PC-3 (cell line): ENCODE measurements around the gene NCOA1. TPM values are rescaled to one million over a fixed set of nuclear protein-coding genes. Genes with fewer than 3 reads are reported as not detected.

Experiments used
- ATAC-seq: fragments of 200-7000 bp; cut with Tn5 transposase; 2 replicates; pipeline ENCODE4 v1.9.1; 2020; ENCODE audit warnings: mild to moderate bottlenecking, moderate library complexity
- BruUV-seq: library from RNA; stranded (reverse); fragments of 400-500 nt; replicated peaks from 2 replicates; lab custom pipeline; 2021; lab: Mats Ljungman, UMichigan
- CTCF ChIA-PET: fragments of 300-600 bp; sonication (Branson Sonifier 250); formaldehyde crosslinking; loops from one replicate; lab custom pipeline; 2022; ENCODE audit warnings: antibody characterized with exemption; lab: Charles Lee
- POLR2A ChIA-PET: fragments of 300-600 bp; sonication (Branson Sonifier 250); formaldehyde crosslinking; loops from one replicate; lab custom pipeline; 2022; ENCODE audit warnings: antibody characterized with exemption; ENCODE audit not compliant: unreplicated experiment; lab: Charles Lee
- DNase-seq: peaks from one replicate; pipeline ENCODE4 v3.0.0-alpha.2; 2015
- H2AFZ ChIP-seq: fragments of 300-600 bp; sonication (generic); 2 replicates; pipeline ENCODE4 v1.6.0; 2016; ENCODE audit warnings: antibody characterized with exemption, low read length
- H3F3A ChIP-seq: fragments of 300-600 bp; sonication (generic); one replicate; pipeline ENCODE4 v1.6.0; 2017; ENCODE audit warnings: antibody characterized with exemption, low read length, control low read depth, mild to moderate bottlenecking; ENCODE audit not compliant: unreplicated experiment
- H3K27ac ChIP-seq: fragments of 300-600 bp; sonication (generic); 2 replicates; pipeline ENCODE4 v1.5.1; 2016; ENCODE audit warnings: mild to moderate bottlenecking, low read length
- H3K27me3 ChIP-seq: fragments of 300-600 bp; sonication (generic); 2 replicates; pipeline ENCODE4 v1.6.1; 2016; ENCODE audit warnings: low read length, mixed read lengths
- H3K36me3 ChIP-seq: fragments of 300-600 bp; sonication (generic); 2 replicates; pipeline ENCODE4 v1.6.1; 2016; ENCODE audit warnings: low read depth, mixed run types, low read length, mixed read lengths
- H3K4me1 ChIP-seq: fragments of 300-600 bp; sonication (generic); 2 replicates; pipeline ENCODE4 v1.5.1; 2016; ENCODE audit warnings: low read length; ENCODE audit not compliant: insufficient read depth
- H3K4me2 ChIP-seq: fragments of 300-600 bp; sonication (generic); 2 replicates; pipeline ENCODE4 v1.6.0; 2016; ENCODE audit warnings: low read length
- H3K4me3 ChIP-seq: fragments of 300-600 bp; sonication (generic); 2 replicates; pipeline ENCODE4 v1.5.1; 2016; ENCODE audit warnings: mild to moderate bottlenecking, low read length, mixed read lengths
- H3K79me2 ChIP-seq: fragments of 300-600 bp; sonication (generic); 2 replicates; pipeline ENCODE4 v1.6.1; 2017; ENCODE audit warnings: low read length, mixed read lengths
- H3K9ac ChIP-seq: fragments of 300-600 bp; sonication (generic); 2 replicates; pipeline ENCODE4 v1.6.0; 2016; ENCODE audit warnings: mild to moderate bottlenecking, low read length
- H3K9me2 ChIP-seq: fragments of 300-600 bp; sonication (generic); replicated peaks from 2 replicates; pipeline ENCODE4 v1.6.1; 2016; ENCODE audit warnings: mixed run types, low read length, mixed read lengths
- H3K9me3 ChIP-seq: fragments of 300-600 bp; sonication (generic); 2 replicates; pipeline ENCODE4 v1.6.1; 2016; ENCODE audit warnings: low read length, mixed read lengths
- H4K20me1 ChIP-seq: fragments of 300-600 bp; sonication (generic); 2 replicates; pipeline ENCODE4 v1.6.1; 2016; ENCODE audit warnings: low read length, mixed read lengths
- CTCF ChIP-seq: fragments of 300-600 bp; sonication (generic); conservative IDR thresholded peaks from 2 replicates; pipeline ENCODE4 v1.5.1; 2017; ENCODE audit warnings: antibody characterized with exemption, low read depth, mild to moderate bottlenecking, low read length
- EZH2 ChIP-seq: fragments of 300-600 bp; sonication (generic); IDR thresholded peaks from one replicate; pipeline ENCODE4 v1.6.1; 2017; ENCODE audit warnings: antibody characterized with exemption, mild to moderate bottlenecking, low read length; ENCODE audit not compliant: unreplicated experiment
- EZH2phosphoT487 ChIP-seq: fragments of 300-600 bp; sonication (generic); IDR thresholded peaks from 2 replicates; pipeline ENCODE4 v1.6.1; 2018; ENCODE audit warnings: mild to moderate bottlenecking, antibody characterized with exemption, low read length, borderline replicate concordance
- intact Hi-C: fragments of 100-400 bp; cut with micrococcal nuclease; formaldehyde crosslinking; loops from 2 replicates; pipeline ENCODE4 v1.9.0; 2023
- total RNA-seq: library from RNA; depleted of rRNA; stranded (reverse); fragments of >200 nt; gene quantifications from 2 replicates; pipeline ENCODE4 v1.2.3, GENCODE V29; 2014

Gene NCOA1
- total RNA-seq, 1 experiment from 2014 or later: 7.5 TPM

GRCh38 chr2:24680196-24680595, 189.1 kb downstream of the NCOA1 start:
- DNase-seq (no peak), ATAC-seq (no peak)
- intact Hi-C loops: no loop called here
- no peaks in the 10 kb centered on the region for H3K9me3 ChIP-seq
- no peak overlapping the region for H2AFZ ChIP-seq
- ChIA-PET CTCF (no interaction called here), POLR2A (interaction anchor here (0.5 kb wide), 1 partner anchor 89 kb away, joined by 4 read pairs; no protein-coding TSS in a partner anchor)
- no peaks in the 10 kb centered on the region for H3F3A ChIP-seq
- H3K27me3 ChIP-seq: no peaks in the 10 kb centered on the region
- TF ChIP-seq CTCF: no peak
- TF ChIP-seq EZH2phosphoT487: no peak
- no peak for TF ChIP-seq EZH2
- no peak overlapping the region for H3K27ac ChIP-seq
- H3K4me2 ChIP-seq: no peak overlapping the region
- no peaks in the 10 kb centered on the region for H3K36me3 ChIP-seq
- no peaks in the 10 kb centered on the region for H3K9me2 ChIP-seq
- no peaks in the 10 kb centered on the region for H4K20me1 ChIP-seq
- no TSS peak for BruUV-seq
- no peaks in the 10 kb centered on the region for H3K79me2 ChIP-seq
- no peaks in the 10 kb centered on the region; the same call in 1 of the 2 replicates for H3K4me1 ChIP-seq
- no peak overlapping the region for H3K9ac ChIP-seq
- no peak overlapping the region for H3K4me3 ChIP-seq

- no TSS peak for BruUV-seq
- TF ChIP-seq EZH2phosphoT487 (no peak), CTCF (no peak), EZH2 (no peak)
- Histone ChIP-seq H3K27ac (no peak overlapping the region), H3K4me2 (no peak overlapping the region), H3K9ac (no peak overlapping the region), H3K4me1 (no peaks in the 10 kb centered on the region), H3K9me2 (no peaks in the 10 kb centered on the region), H3K79me2 (no peaks in the 10 kb centered on the region), H3K36me3 (no peaks in the 10 kb centered on the region), H3K9me3 (no peaks in the 10 kb centered on the region), H3K27me3 (no peaks in the 10 kb centered on the region), H3F3A (no peaks in the 10 kb centered on the region), H2AFZ (no peak overlapping the region), H4K20me1 (no peaks in the 10 kb centered on the region), H3K4me3 (no peak overlapping the region)
- no peak for DNase-seq
- ChIA-PET CTCF (interaction anchor here (0.7 kb wide), 1 partner anchor 302 kb away, joined by 3 read pairs; no protein-coding TSS in a partner anchor), POLR2A (no interaction called here)
- intact Hi-C loops: no loop called here
- no peak for ATAC-seq
Measured at GRCh38 chr2:24682304-24682703, 191.2 kb downstream of the NCOA1 start.

GRCh38 chr2:24683408-24683807, 192.4 kb downstream of the NCOA1 start:
- ATAC-seq (no peak), DNase-seq (no peak)
- no peaks in the 10 kb centered on the region for H3K36me3 ChIP-seq
- no peak overlapping the region for H3K4me2 ChIP-seq
- no peak overlapping the region for H3K4me3 ChIP-seq
- no peaks in the 10 kb centered on the region for H3K9me2 ChIP-seq
- H3K4me1 ChIP-seq: no peaks in the 10 kb centered on the region
- ChIA-PET POLR2A (no interaction called here), CTCF (no interaction called here)
- no peaks in the 10 kb centered on the region for H3K79me2 ChIP-seq
- H3F3A ChIP-seq: no peaks in the 10 kb centered on the region
- H3K9ac ChIP-seq: no peak overlapping the region
- intact Hi-C loops: no loop called here
- H3K27me3 ChIP-seq: no peaks in the 10 kb centered on the region
- no peak for TF ChIP-seq EZH2phosphoT487
- no peak for TF ChIP-seq CTCF
- no peak for TF ChIP-seq EZH2
- no peaks in the 10 kb centered on the region for H3K9me3 ChIP-seq
- H3K27ac ChIP-seq: no peak overlapping the region
- no peak overlapping the region for H2AFZ ChIP-seq
- no TSS peak for BruUV-seq
- H4K20me1 ChIP-seq: no peaks in the 10 kb centered on the region
